Activated T-cell treated with anti-CD3 and anti-CD28 coated beads, Interleukin-2, amount 50 U/mL, for 4 hours (primary cell): ENCODE measurements around the gene FCHSD2. TPM values are rescaled to one million over a fixed set of nuclear protein-coding genes. Genes with fewer than 3 reads are reported as not detected.
"Not testable (repeated sequence)": the region's sequence is repeated elsewhere in the genome, so short reads cannot be mapped to it uniquely, and the experiment has no call there.

Experiments
- ATAC-seq, 2 donors: fragments of 200-7000 bp; cut with Tn5 transposase; one replicate each; pipeline ENCODE4 v1.10.0; 2021
- DNase-seq: peaks from one replicate; pipeline ENCODE4 v3.0.0-alpha.2; 2020
- H3K27me3 Mint-ChIP-seq: one replicate; pipeline ENCODE4 v1.8.0; 2021; ENCODE audit warnings: low read depth, mixed read lengths
- H3K36me3 Mint-ChIP-seq: one replicate; pipeline ENCODE4 v1.8.0; 2022; ENCODE audit warnings: mixed read lengths; ENCODE audit not compliant: insufficient read depth
- H3K4me1 Mint-ChIP-seq: one replicate; pipeline ENCODE4 v1.8.0; 2021; ENCODE audit warnings: low read depth, mixed read lengths
- H3K4me3 Mint-ChIP-seq: one replicate; pipeline ENCODE4 v1.8.0; 2021; ENCODE audit warnings: mild to moderate bottlenecking, moderate library complexity, mixed read lengths
- H3K9me3 Mint-ChIP-seq: one replicate; pipeline ENCODE4 v1.8.0; 2021; ENCODE audit warnings: mixed read lengths
- total RNA-seq, 3 donors: library from RNA; stranded (reverse); gene quantifications; one replicate each; pipeline ENCODE4 v1.2.1, GENCODE V29; 2021

Gene FCHSD2
- total RNA-seq, 3 donors from 2014 or later: 16.3 to 25.0 (median 20.3) TPM

- Mint-ChIP-seq H3K4me1 (peaks cover 42% of the 10 kb centered on the region), H3K36me3 (no peaks in the 10 kb centered on the region), H3K27me3 (no peaks in the 10 kb centered on the region), H3K4me3 (no peak overlapping the region), H3K9me3 (no peaks in the 10 kb centered on the region)
- DNase-seq (no peak), ATAC-seq (no peak)
These were observed 5.9 kb upstream of the FCHSD2 start for GRCh38 chr11:73147771-73148681.

- Mint-ChIP-seq H3K4me3 (no peak overlapping the region), H3K27me3 (no peaks in the 10 kb centered on the region), H3K9me3 (no peaks in the 10 kb centered on the region), H3K36me3 (no peaks in the 10 kb centered on the region), H3K4me1 (peaks cover 30% of the 10 kb centered on the region)
- DNase-seq: no peak
- no peak for ATAC-seq
These were observed 4.0 kb upstream of the FCHSD2 start for GRCh38 chr11:73145986-73146575.

GRCh38 chr11:73143126-73143838, 1.2 kb upstream of the FCHSD2 start:
- DNase-seq (no peak), ATAC-seq (no peak)
- Mint-ChIP-seq H3K4me3 (peak overlapping the region; percentile 89), H3K4me1 (peaks cover 52% of the 10 kb centered on the region), H3K9me3 (no peaks in the 10 kb centered on the region), H3K36me3 (peaks cover 3% of the 10 kb centered on the region), H3K27me3 (no peaks in the 10 kb centered on the region)

GRCh38 chr11:73141309-73142127, 600 bp downstream of the FCHSD2 start:
- H3K36me3 Mint-ChIP-seq: peaks cover 6% of the 10 kb centered on the region
- peaks cover 51% of the 10 kb centered on the region for H3K4me1 Mint-ChIP-seq
- peak overlapping the region; percentile 99 for H3K4me3 Mint-ChIP-seq
- no peaks in the 10 kb centered on the region for H3K27me3 Mint-ChIP-seq
- DNase-seq: peak; percentile 49
- H3K9me3 Mint-ChIP-seq: no peaks in the 10 kb centered on the region
- ATAC-seq: peak; percentile 33 to 39

- peak overlapping the region; percentile 99 for H3K4me3 Mint-ChIP-seq
- no peak for ATAC-seq
- H3K36me3 Mint-ChIP-seq: peaks cover 6% of the 10 kb centered on the region
- H3K4me1 Mint-ChIP-seq: peaks cover 50% of the 10 kb centered on the region
- DNase-seq: no peak
- H3K9me3 Mint-ChIP-seq: no peaks in the 10 kb centered on the region
- no peaks in the 10 kb centered on the region for H3K27me3 Mint-ChIP-seq
These were observed 1.1 kb downstream of the FCHSD2 start for GRCh38 chr11:73141031-73141308.

- ATAC-seq: no peak
- H3K36me3 Mint-ChIP-seq: peaks cover 6% of the 10 kb centered on the region
- peaks cover 50% of the 10 kb centered on the region for H3K4me1 Mint-ChIP-seq
- H3K27me3 Mint-ChIP-seq: no peaks in the 10 kb centered on the region
- no peaks in the 10 kb centered on the region for H3K9me3 Mint-ChIP-seq
- peak overlapping the region; percentile 99 for H3K4me3 Mint-ChIP-seq
- no peak for DNase-seq
These were observed 1.7 kb downstream of the FCHSD2 start for GRCh38 chr11:73140213-73141030.

- no peaks in the 10 kb centered on the region for H3K9me3 Mint-ChIP-seq
- peaks cover 10% of the 10 kb centered on the region for H3K36me3 Mint-ChIP-seq
- no peaks in the 10 kb centered on the region for H3K27me3 Mint-ChIP-seq
- no peak for ATAC-seq
- H3K4me3 Mint-ChIP-seq: peak overlapping the region; percentile 99
- no peak for DNase-seq
- peaks cover 52% of the 10 kb centered on the region for H3K4me1 Mint-ChIP-seq
These were observed 2.5 kb downstream of the FCHSD2 start for GRCh38 chr11:73139476-73140198.

- DNase-seq (no peak), ATAC-seq (no peak)
- Mint-ChIP-seq H3K36me3 (peaks cover 16% of the 10 kb centered on the region), H3K4me3 (no peak overlapping the region), H3K27me3 (no peaks in the 10 kb centered on the region), H3K4me1 (peaks cover 50% of the 10 kb centered on the region), H3K9me3 (no peaks in the 10 kb centered on the region)
These were observed 4.2 kb downstream of the FCHSD2 start for GRCh38 chr11:73137944-73138274.

GRCh38 chr11:73137262-73137943, 4.7 kb downstream of the FCHSD2 start:
- ATAC-seq (no peak), DNase-seq (no peak)
- Mint-ChIP-seq H3K36me3 (peaks cover 16% of the 10 kb centered on the region), H3K4me1 (peaks cover 49% of the 10 kb centered on the region), H3K27me3 (no peaks in the 10 kb centered on the region), H3K4me3 (no peak overlapping the region), H3K9me3 (no peaks in the 10 kb centered on the region)

- peaks cover 20% of the 10 kb centered on the region for H3K36me3 Mint-ChIP-seq
- H3K9me3 Mint-ChIP-seq, H3K4me3 Mint-ChIP-seq, DNase-seq, ATAC-seq, H3K27me3 Mint-ChIP-seq: not testable (repeated sequence)
- peaks cover 50% of the 10 kb centered on the region for H3K4me1 Mint-ChIP-seq
These were observed 5.4 kb downstream of the FCHSD2 start for GRCh38 chr11:73136722-73137121.

GRCh38 chr11:73135346-73136284, 6.5 kb downstream of the FCHSD2 start:
- H3K9me3 Mint-ChIP-seq: no peaks in the 10 kb centered on the region
- ATAC-seq (no peak), DNase-seq (no peak)
- H3K36me3 Mint-ChIP-seq: peaks cover 22% of the 10 kb centered on the region
- peaks cover 48% of the 10 kb centered on the region for H3K4me1 Mint-ChIP-seq
- no peak overlapping the region for H3K4me3 Mint-ChIP-seq
- H3K27me3 Mint-ChIP-seq: no peaks in the 10 kb centered on the region

GRCh38 chr11:73132349-73132748, 9.8 kb downstream of the FCHSD2 start:
- not testable (repeated sequence) for H3K27me3 Mint-ChIP-seq, H3K4me3 Mint-ChIP-seq, H3K9me3 Mint-ChIP-seq, DNase-seq, ATAC-seq
- Mint-ChIP-seq H3K4me1 (peaks cover 25% of the 10 kb centered on the region), H3K36me3 (peaks cover 29% of the 10 kb centered on the region)
